HG02973 (cell line): ENCODE results near the gene UBXN6.

Experiments
- ATAC-seq: cut with Tn5 transposase; IDR thresholded peaks from one replicate; pipeline ENCODE4 v1.9.1; 2021; ENCODE audit warnings: moderate library complexity; ENCODE audit not compliant: unreplicated experiment

The UBXN6 gene

DNA sequence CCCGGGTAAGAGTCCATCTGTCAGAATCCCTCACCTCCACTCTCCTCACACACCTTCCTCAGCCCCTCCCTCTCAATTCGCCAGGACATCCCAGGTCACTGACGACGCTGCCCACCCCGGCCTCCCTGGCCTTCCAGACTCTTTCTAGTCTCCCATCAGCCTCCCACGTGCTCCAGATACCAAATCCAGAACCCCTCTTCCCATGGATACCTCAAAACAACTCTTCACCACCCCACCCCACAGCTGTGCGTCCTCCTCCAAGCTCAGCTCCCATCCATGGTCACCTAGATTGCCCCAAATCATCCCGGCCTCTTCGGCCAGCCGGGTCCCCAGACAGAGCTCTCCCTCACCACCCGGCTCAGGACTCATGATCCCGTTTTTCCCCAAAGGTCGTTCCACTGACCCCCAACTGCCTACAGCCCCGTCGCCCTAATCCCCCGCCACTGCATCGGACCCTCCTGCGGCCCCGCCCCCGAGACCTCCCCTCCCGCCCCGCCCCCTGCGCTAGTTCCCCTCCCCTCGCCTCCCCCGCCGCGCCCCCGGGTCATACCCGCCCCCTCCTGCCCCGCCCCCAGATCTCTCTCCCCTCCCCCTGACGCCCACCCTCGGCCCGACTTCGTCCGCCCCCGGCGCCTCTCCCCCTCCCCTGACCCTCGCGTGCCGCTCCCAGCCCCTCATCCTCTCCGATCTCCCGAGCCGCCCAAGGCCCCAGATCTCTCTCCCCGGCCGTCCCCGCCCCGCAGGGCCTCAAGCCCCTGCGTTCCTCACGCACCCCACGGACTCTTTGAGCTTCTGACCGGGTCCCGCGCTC lies 546 bp downstream of the UBXN6 start:
- peak; percentile 13 for ATAC-seq

DNA sequence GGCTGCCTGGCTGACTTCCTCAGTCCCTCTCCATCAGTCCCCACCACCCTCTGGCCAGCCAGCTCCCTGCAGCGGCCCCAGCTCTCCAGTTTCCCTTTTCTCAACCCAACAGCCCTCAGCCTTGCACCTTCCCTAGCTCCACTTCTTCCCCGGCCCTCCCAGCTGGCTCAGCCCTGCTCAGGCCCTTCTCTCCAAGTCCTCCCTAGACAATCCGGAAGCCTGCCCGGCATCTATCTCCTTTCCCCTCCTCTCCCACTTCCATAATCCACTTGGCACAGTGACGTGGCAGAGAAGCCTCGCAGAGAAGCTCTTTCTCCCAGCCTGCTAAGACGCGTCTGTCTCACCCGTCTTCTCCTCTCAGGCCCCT lies 1.1 kb downstream of the UBXN6 start:
- ATAC-seq: no peak

DNA sequence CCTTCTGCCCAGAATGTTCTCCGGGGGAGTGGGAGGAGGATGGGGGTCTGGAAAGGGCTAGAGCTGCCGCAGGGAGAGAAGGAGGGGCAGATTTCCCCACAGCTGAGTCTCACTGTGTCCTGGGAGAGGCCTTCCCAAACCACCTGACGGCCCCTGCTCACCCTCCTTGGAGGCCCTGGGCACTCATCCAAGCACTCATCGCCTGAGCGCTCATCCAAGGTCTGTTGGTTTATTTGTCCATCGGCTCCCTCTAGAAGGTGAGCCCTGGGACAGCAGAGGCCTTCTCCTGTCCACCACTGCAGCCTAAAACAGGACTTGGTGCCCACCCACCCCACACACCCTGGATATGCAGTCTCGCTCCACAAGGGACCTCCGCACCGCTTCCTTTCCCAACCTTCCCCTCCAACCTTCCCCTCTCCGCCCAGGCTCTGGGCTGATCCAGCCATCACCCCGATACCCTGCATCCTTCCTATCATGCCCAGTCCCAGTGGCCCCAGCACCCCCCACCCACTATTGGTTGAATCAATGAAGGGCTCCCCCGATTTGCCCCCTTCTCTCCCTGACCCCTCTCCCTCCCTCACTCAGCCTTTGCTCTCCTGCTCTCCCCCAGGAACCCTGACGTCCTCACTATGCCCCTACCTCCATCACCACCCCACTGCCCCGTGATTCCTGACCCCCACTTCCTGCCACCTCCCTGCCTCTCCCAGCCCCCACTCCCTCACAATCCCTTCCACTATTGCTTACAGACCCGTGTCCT lies 1.7 kb downstream of the UBXN6 start:
- ATAC-seq: no peak

DNA sequence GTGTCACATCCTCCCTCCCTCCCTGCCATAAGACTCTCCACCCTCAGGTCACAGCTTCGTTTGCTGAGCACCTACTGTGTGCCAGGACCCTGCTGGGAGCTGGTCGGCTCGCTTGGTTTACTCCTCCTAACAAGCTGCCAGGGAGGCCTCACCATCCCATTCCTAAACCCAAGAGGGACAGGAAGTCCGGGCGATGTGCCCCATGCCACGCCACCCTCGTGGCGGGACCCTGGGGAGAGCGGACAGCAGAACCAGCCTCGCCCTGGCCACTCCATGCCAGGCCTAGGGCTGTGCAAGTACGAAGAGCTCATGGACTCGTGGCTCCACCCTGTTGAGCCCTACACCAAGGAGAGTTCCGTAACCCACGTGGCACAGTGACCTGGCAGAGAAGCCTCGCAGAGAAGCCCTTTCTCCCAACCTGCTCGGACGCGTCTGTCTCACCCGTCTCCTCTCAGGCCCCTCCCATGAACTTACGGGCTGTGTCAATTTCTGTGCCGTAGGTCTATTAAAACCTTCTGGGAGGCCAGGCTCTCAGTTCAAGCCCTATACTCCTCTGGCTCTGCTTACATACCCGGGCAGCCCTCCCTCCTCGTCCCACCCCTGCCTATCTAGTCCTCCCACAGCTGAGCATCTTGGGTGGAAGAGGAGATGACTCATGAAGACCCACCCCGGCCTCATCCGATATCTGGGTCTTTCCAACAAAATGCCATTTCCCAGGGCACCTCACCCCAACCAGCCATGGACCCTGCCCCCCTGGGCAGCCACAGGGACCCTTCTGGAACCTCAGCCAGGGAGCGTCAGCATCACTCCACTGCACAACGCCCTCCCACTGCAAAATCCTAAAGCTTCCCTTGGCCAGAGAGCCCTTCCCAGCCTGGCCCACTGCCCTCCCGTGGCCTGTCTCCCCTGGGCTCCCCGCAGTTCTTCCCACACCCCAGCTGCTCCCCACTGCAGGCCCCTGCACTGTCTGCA lies 2.6 kb downstream of the UBXN6 start:
- ATAC-seq: no peak

DNA sequence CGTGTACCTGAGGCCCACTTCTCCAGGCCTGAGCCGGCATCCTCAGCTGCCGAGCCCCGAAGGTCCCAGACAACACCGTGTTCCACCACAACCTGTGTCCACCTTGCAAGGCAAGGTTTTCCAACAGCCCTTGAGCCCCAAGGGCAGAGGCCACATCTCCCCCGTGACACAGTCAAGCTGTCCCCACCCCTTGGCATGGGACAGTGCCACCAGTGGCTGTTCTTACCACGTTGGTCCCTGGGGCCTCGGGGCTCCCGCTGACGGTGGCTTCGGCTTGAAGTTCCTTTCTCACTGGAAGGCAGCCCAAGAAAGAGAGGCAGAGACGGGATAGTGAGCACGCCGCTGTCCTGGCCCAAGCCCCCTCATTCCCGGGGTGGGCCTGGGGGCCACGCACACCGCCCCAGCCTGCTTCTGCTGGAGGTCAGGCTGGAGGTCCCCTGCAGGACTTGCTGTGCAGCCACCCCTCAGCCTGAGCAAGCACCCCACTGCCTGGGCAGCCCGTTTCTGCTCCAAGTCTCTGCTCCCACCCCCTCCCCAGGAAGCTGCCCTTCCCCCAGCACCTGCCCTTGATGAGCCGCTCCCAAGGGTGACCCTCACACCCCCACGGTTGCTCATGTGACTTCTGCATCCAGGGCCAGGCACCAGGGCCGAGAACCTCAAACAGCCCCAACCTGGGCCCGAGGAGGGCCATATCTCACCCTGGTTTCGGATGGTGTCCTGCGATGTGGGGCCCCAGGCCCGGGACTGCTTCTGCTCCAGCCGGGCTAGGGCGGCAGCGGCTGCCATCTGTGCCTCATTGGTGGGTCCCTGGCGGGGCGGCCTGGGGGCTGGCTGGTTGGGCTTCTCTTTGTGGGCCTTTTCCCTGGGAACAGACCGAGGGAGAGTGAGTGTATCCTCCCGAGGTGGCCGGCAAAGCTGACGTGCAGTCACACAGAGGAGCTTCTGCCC lies 4.1 kb downstream of the UBXN6 start:
- ATAC-seq: no peak

DNA sequence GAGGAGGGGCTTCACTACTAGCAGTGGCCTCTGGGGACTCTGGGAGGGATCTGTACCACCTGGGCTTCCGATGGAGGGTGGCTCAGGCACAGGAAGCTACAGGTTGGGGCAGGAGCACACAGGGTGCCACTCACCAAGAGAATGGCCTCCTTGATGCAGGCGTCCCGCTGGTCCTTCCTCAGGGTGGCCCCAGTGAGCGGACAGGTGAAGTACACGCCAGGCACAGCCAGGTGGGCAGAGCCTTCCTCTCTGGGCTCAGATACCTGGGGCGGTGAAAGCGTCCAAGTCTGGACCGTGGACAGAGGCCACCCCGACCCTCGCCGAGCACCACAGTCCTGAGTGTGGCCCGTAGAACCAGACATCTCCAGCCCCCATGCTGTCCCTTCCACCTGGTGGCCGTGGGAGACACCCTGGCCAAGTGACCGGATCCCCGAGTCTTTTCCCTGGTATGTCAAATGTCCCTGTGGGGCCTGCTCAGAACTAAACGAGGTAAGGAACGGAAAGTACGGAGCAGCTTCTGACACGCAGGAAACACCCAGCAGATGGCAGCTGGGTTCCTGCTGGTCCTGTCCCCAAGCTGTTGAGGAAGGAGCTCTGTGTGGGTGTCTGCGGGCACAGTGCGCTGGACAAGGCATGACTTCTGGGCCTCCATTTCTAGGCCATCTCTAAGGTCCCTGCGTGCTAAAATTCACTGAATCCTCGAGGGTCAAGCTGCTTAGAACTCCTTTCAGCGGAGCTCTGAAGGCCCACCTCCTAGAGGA lies 5.2 kb downstream of the UBXN6 start:
- no peak for ATAC-seq

DNA sequence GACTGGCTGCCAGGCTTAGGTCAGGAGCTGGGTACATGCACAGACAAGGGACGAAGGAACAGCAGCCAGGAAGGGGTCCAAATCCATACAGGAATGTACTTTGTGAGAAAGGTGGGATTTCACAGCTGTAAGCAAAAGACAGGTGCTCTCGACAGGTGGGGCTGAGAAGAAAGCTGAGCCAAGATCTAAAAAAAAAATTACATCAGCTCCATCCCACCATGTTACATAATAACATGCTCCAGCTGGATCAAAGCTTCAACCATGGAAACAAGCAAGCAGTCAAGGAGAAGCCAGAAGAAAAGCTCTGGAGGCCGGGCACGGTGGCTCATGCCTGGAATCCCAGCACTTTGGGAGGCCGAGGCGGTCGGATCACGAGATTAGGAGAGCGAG lies 8.0 kb downstream of the UBXN6 start:
- ATAC-seq: no peak

DNA sequence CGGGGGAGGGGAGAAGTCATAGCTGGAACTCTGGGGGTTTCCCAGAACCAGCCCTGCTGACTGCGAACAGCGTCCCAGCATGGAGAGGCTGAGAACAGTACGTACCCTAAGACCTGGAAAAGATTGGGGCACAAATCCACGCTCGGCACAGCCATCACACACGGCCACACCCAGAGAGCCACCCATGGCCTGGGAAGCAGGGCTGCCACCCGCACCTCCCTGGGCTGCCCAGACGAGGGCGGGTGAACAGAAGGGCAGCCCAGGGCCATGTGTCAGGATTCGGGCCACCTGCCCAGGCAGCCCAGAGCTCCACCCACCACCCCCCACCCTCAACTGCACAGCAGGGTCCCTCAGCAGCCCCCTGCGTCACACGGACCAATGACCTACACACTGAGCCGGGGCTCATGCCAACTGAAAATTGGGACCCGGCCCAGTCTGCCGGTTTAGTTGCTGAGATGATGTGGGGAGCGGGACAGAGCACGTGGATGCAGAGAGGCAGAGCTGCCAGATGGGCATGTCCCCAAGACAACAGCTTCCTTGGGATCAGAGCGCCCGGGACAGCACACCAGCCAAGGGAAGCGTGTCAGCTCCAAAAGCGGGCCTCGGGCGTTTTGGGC lies 8.5 kb downstream of the UBXN6 start:
- no peak for ATAC-seq

DNA sequence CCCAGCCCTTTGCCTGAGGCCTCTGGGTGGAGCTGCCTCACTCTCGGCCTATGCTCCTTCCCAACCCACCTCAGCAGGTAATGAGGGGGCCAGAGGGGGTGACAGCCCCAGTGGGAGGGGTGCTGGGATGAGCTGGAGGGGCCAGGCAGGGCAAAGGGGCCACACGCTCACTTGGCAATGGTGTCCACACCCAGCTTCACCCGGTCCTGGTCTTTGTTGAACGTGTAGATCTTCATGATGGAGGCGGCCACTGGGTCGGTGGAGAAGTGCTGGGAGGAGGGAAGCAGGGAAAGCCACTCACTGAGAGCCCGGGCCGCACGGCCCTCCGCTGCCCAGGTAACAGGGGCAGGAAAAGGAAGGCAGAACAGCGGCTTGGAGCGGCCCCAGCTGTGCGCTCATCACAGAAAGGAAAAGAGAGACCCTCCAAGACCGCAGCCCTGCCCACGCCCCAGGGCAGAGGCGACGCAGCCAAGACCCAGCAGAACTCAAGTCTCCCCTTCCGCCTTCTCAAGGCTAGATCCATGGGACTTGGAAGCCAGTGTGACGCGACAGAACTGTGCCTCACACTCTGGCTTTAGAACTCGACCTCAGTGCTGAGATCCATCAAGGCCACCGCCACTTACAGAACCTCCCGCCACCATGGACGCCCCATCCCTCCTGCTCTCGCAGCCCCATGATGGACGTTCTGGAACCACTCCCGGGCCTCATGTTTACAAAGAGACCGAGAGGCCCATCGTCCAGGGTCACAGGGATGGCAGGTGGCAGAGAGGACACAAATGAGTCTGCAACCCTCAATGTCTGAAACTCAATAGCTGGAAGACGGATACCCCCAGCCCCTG lies 9.2 kb downstream of the UBXN6 start:
- ATAC-seq: no peak

DNA sequence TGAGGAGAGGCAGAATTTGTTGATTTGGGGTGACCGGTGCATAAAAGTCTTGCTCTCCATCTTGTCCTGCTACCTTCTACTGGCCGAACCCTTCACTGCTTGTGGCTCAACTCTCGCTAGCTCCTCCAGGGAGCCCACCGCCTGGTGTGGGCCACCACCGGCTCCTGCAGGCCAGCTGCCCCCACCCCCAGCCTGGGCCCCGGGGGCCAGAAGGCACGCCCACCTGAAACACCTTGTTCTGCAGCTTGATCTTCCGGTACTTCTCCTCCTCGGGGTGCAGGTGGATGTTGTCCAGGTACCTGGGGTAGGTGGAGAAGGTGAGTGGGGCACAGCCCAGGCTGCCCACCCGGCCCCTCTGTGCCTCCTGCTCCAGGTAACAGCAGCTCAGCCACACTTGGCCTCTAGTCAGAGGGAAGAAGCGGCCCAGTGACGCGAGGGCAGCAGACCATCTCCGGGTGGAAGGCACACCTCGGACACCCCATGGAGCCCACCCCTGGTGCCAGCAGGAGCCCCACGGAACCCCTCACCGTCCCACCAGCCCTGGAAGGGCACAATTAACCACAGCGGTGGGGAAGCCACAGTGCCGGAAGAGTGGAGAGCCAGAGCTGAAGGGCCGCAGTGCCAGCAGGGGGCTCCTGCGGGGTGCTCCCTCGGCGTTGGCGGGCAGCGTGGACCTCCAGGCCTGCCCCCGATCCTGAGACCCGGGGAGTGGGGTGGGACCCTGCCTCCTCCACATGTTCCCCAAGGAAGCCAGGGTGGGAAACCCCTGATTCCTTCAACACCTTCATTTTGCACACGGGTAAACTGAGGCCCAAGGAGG lies 10.1 kb downstream of the UBXN6 start:
- no peak for ATAC-seq

DNA sequence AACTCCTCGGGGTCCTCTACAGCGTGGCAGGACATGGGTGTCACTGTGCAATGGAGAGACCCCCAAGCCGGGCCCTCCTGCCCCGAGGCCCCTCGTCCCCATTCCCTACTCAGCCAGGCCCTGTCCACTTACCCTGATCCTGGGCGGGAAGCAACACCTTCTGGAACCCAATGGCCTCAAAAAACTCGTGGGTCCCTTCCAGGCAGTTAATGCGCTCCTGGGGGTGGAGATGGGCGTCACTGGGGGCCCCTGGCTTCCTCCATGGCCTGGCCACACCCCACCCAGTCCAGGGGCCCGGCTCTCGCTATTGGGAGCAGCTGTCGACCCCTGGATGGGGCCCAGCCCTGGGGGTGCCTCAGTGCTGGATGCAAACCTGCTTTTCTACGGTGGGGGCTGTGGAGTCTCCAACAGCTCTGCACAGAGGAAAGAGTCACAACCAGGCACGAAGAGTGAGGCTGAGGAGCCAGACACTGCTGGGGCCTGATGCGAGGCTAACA lies 10.8 kb downstream of the UBXN6 start:
- ATAC-seq: no peak

DNA sequence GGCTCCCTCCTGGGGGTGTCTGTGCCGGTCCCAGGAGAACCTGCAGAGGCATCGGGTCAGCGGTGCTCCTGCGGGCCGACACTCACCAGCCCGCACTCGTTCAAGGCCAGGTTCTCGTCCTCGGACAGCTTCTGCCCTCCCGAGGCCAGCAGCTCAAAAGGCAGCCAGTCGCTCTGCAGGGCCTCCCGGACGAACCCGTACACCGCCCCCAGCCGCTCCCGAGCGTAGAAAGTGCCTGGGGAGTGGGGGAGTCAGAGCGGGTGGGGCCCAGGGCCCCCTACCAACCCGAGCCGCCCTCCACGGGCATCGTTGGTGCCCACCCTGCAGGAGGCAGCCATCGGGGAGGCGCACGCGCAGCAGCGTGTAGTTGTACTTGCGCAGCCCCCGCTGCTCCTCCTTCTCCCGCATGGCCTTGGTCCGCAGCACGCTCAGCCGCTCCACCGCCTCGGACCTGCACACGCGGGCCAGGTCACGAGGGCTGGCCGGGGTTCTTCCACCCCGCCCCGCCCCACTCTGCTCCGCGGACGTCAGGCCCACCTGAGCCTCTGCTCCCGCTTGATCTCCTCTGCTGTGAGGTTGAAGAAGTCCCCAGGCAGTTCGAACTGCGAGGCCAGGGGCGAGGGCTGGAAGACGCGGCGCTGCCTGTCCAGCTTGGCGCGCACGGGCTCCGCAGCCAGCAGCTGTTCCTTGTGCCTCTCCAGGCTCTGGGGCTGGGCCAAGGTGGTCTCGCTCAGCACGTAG lies 11.5 kb downstream of the UBXN6 start:
- no peak for ATAC-seq

DNA sequence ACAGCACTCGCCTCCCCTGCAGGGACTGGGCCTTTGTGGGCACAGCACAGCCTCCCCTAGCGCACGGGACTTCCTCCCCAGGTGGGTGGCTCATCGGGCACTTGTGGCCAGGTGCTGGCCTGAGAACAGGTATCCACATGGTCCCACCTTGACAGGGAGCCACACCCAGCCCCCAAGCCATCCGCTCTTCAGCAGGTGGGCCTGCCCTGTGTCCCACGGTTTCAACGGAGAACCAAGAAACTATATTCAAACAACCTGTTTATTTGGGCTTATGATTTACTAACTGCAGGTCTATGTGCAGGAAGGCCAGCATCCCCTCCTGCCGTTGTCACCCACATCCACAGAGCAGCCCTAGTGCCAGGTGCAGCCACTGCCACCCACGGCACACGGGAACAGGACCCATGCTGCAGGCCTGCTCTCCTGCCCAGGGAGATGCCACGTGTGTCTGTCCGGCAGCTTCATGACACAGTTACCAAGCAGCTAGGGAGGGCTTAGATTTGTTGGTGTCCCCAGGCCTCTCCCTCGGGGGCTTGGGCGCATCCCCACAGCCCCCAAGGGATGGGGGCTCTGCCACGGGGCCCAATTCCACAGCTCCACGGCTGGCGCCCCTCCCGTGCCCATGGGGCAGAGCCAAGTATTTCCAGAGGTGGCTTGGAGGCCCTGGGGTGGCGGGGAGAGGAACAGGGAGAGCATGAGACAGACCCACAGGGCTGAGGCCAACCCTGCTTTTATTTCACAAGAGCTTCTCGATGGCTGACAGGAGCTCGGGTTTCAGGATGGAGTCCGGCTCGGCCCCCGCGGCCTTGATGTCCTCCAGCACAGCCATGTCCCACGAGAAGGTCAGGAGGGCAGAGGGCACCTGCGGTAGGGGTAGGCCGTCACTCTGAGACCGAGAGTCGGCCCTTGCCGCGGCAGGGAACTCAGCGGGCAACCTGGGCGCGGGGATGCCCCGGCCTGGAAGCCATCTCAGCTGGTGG lies 12.5 kb downstream of the UBXN6 start:
- no peak for ATAC-seq

DNA sequence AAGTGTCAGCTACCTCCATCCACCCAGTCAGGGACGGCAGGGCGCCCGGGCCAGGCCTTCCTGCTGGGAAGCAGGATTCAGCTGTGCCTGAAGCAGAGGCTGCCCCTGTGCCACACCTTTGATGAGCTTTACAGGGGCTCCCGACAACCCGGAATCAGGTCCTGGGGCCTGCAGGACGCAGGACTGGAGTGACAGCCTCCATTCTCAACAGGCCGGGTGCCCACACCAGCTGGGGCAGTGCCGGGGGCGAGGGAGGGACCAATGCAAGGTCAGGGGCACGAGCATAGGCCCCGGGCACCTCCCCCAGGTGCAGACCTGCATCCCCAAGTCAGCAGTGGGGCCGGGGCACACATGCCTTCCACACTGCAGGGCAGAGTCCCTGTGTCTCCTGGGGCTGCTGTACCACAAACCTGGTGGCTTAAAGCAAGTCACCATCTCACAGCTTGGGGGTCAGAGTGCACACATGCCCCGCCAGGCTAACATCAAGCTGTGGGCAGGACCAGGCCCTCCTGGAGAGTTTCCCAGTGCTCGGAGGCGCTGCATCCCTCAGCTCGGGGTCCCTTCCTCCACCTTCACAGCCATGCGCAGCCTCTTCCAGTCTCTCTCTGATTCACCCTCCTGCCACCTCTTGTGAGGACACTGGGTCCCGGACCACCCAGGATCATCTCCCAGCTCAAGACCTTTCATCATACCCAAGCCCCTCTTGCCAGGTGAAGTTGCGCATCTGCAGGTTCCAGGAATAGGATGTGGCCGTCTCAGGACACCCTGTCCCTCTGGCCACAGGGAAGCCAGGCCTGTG lies 13.4 kb downstream of the UBXN6 start:
- no peak for ATAC-seq
